Smooth muscle cell (in vitro differentiated cells): Measurements from ENCODE around the gene ASF1B. TPM values are rescaled to one million over a fixed set of nuclear protein-coding genes. Genes with fewer than 3 reads are reported as not detected.
A peak's percentile ranks its signal among the peaks of the same experiment; 100 is the strongest.

ENCODE experiments used
- DNase-seq: peaks from one replicate; lab custom pipeline; 2025; ENCODE audit not compliant: unreplicated experiment; lab: John Stamatoyannopoulos, UW
- H2AFZ ChIP-seq: fragments of 200-600 bp; sonication (generic); 2 replicates; pipeline ENCODE4 v1.6.0; 2016; ENCODE audit warnings: antibody characterized with exemption, low read depth, mild to moderate bottlenecking
- H3F3A ChIP-seq: fragments of 200-600 bp; sonication (generic); 2 replicates; pipeline ENCODE4 v1.6.0; 2017; ENCODE audit warnings: antibody characterized with exemption, low read depth
- H3K27ac ChIP-seq: fragments of 200-600 bp; sonication (generic); 2 replicates; pipeline ENCODE4 v1.5.1; 2016; ENCODE audit warnings: low read depth, mild to moderate bottlenecking
- H3K27me3 ChIP-seq: fragments of 200-600 bp; sonication (generic); 2 replicates; pipeline ENCODE4 v1.6.1; 2016; ENCODE audit warnings: low read depth, mild to moderate bottlenecking
- H3K36me3 ChIP-seq: fragments of 200-600 bp; sonication (generic); 2 replicates; pipeline ENCODE4 v1.5.1; 2016; ENCODE audit warnings: low read depth
- H3K4me1 ChIP-seq: fragments of 200-600 bp; sonication (generic); 2 replicates; pipeline ENCODE4 v1.5.1; 2016; ENCODE audit warnings: low read depth
- H3K4me2 ChIP-seq: fragments of 200-600 bp; sonication (generic); 2 replicates; pipeline ENCODE4 v1.6.0; 2016; ENCODE audit warnings: mild to moderate bottlenecking
- H3K4me3 ChIP-seq: fragments of 200-600 bp; sonication (generic); 2 replicates; pipeline ENCODE4 v1.5.1; 2016; ENCODE audit warnings: mild to moderate bottlenecking
- H3K79me2 ChIP-seq: fragments of 200-600 bp; sonication (generic); 2 replicates; pipeline ENCODE4 v1.6.0; 2016; ENCODE audit warnings: low read depth, mild to moderate bottlenecking
- H3K9ac ChIP-seq: fragments of 200-600 bp; sonication (generic); 2 replicates; pipeline ENCODE4 v1.6.0; 2016; ENCODE audit warnings: low read depth
- H3K9me3 ChIP-seq: fragments of 200-600 bp; sonication (generic); replicated peaks from 2 replicates; pipeline ENCODE4 v1.5.1; 2016; ENCODE audit warnings: low read depth
- H4K20me1 ChIP-seq: fragments of 200-600 bp; sonication (generic); 2 replicates; pipeline ENCODE4 v1.6.0; 2016; ENCODE audit warnings: low read depth
- CTCF ChIP-seq: fragments of 200-600 bp; sonication (generic); IDR thresholded peaks from 2 replicates; pipeline ENCODE4 v1.5.1; 2017; ENCODE audit warnings: borderline replicate concordance, mild to moderate bottlenecking, antibody characterized with exemption; ENCODE audit not compliant: insufficient read depth, poor library complexity, severe bottlenecking
- WGBS: methylation state at CpG from one replicate; pipeline ENCODE4 v1.1.7; 2016; ENCODE audit warnings: low lambda C conversion rate; 5-methylcytosine and 5-hydroxymethylcytosine counted together
- polyA plus RNA-seq: library from polyadenylated mRNA; unstranded; fragments of >200 nt; fragmentation: Nextera tagmentation; extraction: Ambion mirVana; gene quantifications from 2 replicates; pipeline ENCODE4 v1.2.1, GENCODE V29; 2016
- total RNA-seq: library from RNA; depleted of rRNA; stranded (reverse); fragments of >200 nt; gene quantifications from 2 replicates; pipeline ENCODE4 v1.2.3, GENCODE V29; 2014

The ASF1B gene
- total and polyA plus RNA-seq, 2 experiments from 2014 or later: 11.3 to 13.4 TPM

GRCh38 chr19:14093117-14093823 lies 43.1 kb downstream of the ASF1B start:
- Histone ChIP-seq H3K27ac (no peak overlapping the region), H3K4me1 (no peaks in the 10 kb centered on the region), H3K36me3 (no peaks in the 10 kb centered on the region), H4K20me1 (peaks cover 12% of the 10 kb centered on the region), H3K4me3 (no peak overlapping the region), H3F3A (no peaks in the 10 kb centered on the region), H2AFZ (no peak overlapping the region), H3K9ac (no peak overlapping the region), H3K4me2 (no peak overlapping the region), H3K79me2 (no peaks in the 10 kb centered on the region), H3K27me3 (no peaks in the 10 kb centered on the region), H3K9me3 (no peaks in the 10 kb centered on the region)
- 95% methylated on average over 9 of the region's 9 CpGs for WGBS
- no peak for DNase-seq
- TF ChIP-seq CTCF: no peak

- H3K9me3 ChIP-seq: no peaks in the 10 kb centered on the region
- no peaks in the 10 kb centered on the region for H3K27me3 ChIP-seq
- H3F3A ChIP-seq: no peaks in the 10 kb centered on the region
- no peaks in the 10 kb centered on the region for H3K4me1 ChIP-seq
- peak overlapping the region; percentile 97 for H3K4me3 ChIP-seq
- peak overlapping the region; percentile 100 for H3K4me2 ChIP-seq
- WGBS: 30% methylated on average over 12 of the region's 15 CpGs
- H4K20me1 ChIP-seq: peaks cover 12% of the 10 kb centered on the region
- no peak overlapping the region for H2AFZ ChIP-seq
- no peaks in the 10 kb centered on the region for H3K36me3 ChIP-seq
- no peak for DNase-seq
- peak overlapping the region; percentile 64 for H3K9ac ChIP-seq
- H3K27ac ChIP-seq: peak overlapping the region; percentile 74
- no peaks in the 10 kb centered on the region for H3K79me2 ChIP-seq
- TF ChIP-seq CTCF: no peak
Observed at GRCh38 chr19:14091813-14092462, 44.5 kb downstream of the ASF1B start.

GRCh38 chr19:14091081-14091812 lies 45.1 kb downstream of the ASF1B start:
- H3K9ac ChIP-seq: peak overlapping the region; percentile 64
- peak; percentile 82 for DNase-seq
- WGBS: 0% methylated on average over 30 of the region's 72 CpGs

More at GRCh38 chr19:14091081-14091812, 45.1 kb downstream of the ASF1B start:
- no peaks in the 10 kb centered on the region for H3K27me3 ChIP-seq
- no peaks in the 10 kb centered on the region for H3K4me1 ChIP-seq
- peak; percentile 27 for TF ChIP-seq CTCF
- H3K4me2 ChIP-seq: peak overlapping the region; percentile 100
- H3K36me3 ChIP-seq: no peaks in the 10 kb centered on the region
- peaks cover 12% of the 10 kb centered on the region for H4K20me1 ChIP-seq
- H3K79me2 ChIP-seq: no peaks in the 10 kb centered on the region
- peak overlapping the region; percentile 74 for H3K27ac ChIP-seq
- H2AFZ ChIP-seq: peak overlapping the region; percentile 91
- peak overlapping the region; percentile 97 for H3K4me3 ChIP-seq
- H3F3A ChIP-seq: no peaks in the 10 kb centered on the region
- H3K9me3 ChIP-seq: no peaks in the 10 kb centered on the region
